Umbilical cord (tissue), 2 donors: ENCODE measurements around the gene ADM5. TPM values are rescaled to one million over a fixed set of nuclear protein-coding genes. Genes with fewer than 3 reads are reported as not detected.
A peak's percentile ranks its signal among the peaks of the same experiment; 100 is the strongest.
"Not testable (repeated sequence)": the region's sequence is repeated elsewhere in the genome, so short reads cannot be mapped to it uniquely, and the experiment has no call there.

Experiments
- DNase-seq: peaks from one replicate; pipeline ENCODE4 v3.0.0-alpha.2; 2015; ENCODE audit warnings: low spot score
- total RNA-seq: library from RNA; depleted of rRNA; stranded (reverse); fragments of >200 nt; gene quantifications from one replicate; pipeline ENCODE4 v1.2.3, GENCODE V29; 2014; ENCODE audit warnings: low replicate concordance; ENCODE audit not compliant: insufficient read depth

Gene ADM5
- total RNA-seq, 1 donor from 2014 or later, result 1.9 TPM

DNA sequence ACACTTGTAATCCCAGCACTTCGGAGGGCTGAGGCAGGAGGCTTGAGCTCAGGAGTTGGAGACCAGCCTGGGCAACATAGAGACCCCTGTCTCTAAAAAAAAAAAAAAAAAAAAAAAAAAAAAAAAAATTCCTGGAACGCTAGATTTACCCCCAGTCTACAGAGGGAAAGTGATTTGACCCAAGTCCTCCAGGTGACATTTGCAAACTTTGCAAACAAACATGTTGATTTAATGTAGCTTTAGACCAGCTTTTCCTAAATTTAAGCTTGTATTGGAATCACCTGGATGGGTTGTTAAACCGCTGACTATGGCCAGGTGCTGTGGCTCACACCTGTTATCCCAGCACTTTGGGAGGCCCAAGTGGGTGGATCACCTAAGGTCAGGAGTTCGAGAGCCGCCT is 10.0 kb downstream of the ADM5 start:
- DNase-seq, result no peak

DNA sequence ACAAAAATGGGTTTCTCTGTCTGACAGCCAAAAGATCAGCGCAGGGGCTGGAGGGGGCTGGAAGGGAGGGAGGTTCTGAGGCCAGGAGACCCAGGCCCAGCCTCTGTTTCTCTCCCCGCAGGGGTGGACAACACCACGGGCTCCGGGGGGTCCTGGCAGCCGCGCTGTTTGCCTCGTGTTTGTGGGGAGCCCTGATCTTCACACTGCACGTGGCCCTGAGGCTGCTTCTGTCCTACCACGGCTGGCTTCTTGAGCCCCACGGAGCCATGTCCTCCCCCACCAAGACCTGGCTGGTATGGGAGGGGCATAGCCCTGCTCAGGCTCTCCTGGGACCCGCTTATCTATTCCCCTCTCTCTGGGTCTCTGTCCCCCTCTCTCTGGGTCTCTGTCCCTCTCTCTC is 11.2 kb downstream of the ADM5 start:
- DNase-seq, result no peak

DNA sequence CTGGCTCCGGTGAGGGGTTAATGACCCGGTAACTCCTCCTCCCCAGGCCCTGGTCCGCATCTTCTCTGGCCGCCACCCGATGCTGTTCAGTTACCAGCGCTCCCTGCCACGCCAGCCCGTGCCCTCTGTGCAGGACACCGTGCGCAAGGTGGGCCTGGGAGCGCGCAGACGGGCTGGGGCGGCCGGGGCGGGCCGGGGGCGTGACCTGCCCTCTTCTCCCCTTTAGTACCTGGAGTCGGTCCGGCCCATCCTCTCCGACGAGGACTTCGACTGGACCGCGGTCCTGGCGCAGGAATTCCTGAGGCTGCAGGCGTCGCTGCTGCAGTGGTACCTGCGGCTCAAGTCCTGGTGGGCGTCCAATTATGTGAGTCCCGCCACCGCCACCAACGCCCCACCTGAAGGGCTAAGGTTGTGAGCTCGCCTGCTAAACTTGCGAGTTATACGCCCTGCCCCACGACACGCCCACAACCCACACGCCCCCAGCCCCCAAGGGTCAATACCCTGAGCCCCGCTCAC is 11.9 kb downstream of the ADM5 start:
- DNase-seq, result no peak

DNA sequence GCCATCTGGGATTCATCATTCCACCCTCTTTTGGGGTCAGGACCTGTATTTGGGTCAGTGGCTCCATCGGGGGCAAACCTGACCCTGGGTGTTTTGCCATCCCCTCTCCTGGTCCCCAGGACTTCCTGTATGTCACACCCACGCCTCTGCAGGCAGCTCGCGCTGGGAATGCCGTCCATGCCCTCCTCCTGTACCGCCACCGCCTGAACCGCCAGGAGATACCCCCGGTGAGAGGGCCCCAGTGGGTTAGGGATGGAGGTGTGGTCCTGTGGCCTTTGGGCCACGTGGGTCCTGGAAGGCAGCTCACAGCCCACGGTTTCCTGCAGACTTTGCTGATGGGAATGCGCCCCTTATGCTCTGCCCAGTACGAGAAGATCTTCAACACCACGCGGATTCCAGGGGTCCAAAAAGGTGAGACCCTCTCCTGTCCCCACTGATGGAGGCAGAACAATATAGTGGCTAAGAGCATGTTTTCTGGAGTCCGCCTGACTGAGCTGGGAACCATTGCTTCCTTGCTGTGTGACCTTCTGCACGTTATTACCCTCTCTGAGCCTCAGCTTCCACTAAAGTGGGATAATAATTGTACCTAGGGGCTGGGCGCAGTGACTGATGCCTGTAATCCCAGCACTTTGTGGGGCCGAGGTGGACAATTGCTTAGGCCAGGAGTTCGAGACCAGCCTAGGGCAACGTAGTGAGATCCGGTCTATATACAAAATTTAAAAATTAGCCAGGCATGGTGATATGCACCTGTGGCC is 15.7 kb downstream of the ADM5 start:
- no peak for DNase-seq

DNA sequence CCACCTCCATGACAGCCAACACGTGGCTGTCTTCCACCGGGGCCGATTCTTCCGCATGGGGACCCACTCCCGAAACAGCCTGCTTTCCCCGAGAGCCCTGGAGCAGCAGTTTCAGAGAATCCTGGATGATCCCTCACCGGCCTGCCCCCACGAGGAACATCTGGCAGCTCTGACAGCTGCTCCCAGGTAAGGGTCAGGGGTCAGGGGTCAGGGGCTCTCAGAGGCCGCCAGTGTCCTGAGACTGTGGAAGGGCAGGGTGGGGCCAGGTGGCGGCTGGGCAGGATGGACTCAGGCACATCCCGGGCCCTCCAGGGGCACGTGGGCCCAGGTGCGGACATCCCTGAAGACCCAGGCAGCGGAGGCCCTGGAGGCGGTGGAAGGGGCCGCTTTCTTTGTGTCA is 16.5 kb downstream of the ADM5 start:
- no peak for DNase-seq

DNA sequence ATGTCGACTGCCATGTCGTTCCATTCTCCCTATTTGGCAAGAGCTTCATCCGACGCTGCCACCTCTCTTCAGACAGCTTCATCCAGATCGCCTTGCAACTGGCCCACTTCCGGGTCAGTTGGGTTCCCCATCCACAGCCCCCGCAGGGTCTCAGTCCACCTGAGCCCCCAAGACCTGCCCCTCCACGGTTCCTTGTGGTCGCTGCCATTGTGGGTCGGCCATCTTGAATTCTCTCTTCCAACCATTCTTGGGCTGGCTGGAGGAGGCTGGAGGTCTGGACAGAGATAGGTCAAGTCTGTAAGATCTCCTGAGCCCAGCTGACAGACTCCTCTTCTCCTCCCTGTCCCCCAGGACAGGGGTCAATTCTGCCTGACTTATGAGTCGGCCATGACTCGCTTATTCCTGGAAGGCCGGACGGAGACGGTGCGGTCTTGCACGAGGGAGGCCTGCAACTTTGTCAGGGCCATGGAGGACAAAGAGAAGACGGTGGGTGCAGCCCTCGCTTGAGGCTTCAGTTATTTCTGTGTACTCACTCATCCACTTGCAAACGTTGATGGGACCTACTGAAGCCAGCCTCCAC is 21.1 kb downstream of the ADM5 start:
- DNase-seq, result no peak

DNA sequence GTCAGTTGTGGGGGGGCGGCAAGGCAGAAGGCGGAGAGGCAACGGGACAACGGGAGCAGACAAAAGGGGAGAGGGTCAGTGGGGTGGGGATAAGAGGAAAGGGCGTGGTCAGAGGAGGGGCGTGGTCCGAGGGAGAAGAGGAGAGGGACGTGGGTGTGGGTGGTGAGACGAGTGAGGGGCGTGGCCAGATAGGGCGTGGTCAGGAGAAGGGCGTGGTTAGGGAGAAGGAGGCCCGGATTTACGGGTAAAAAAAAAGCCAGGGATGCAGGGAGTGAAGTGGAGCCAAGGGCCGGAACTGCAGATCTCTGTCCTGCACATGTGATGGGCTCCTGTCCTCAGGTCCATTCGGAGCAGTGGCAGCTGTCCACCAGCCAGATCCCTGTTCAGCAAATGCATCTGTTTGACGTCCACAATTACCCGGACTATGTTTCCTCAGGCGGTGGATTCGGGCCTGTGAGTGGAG is 23.0 kb downstream of the ADM5 start:
- DNase-seq, result no peak

DNA sequence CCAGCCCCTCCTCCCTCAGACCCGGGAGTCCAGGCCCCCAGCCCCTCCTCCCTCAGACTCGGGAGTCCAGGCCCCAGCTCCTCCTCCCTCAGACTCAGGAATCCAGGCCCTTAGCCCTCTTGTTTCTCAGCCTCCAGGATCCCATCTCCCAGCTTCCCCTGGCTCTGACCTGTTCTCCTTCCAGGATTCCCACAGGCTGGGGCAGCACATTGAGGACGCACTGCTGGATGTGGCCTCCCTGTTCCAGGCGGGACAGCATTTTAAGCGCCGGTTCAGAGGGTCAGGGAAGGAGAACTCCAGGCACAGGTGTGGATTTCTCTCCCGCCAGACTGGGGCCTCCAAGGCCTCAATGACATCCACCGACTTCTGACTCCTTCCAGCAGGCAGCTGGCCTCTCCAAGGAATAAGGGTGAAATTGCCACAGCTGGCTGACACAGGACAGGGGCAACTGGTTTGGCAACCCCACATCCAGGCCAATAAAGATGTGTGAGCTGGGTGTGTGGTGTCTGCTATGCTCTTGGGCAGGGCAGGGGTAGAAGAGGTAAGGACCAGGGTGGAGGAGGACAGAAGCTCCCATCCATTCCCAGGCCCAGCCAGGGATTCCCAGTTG is 23.9 kb downstream of the ADM5 start:
- DNase-seq, result no peak

DNA sequence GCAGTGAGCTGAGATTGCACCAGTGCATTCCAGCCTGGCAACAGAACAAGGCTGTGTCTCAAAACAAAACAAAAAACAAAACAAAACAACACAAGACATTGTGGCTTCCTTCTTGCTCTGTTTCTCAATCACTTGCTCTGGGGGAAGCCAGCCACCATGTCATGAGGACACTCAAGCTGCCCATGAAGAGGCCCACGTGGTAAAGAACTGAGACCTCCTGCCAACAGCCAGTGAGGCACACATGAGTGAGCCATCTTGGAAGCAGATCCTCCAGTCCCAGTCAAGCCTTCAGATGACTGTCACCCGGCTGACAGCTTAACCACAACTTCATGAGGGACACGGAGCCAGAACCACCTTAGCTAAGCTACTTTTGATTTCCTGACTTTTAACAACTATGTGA is 26.8 kb downstream of the ADM5 start:
- DNase-seq, result no peak

DNA sequence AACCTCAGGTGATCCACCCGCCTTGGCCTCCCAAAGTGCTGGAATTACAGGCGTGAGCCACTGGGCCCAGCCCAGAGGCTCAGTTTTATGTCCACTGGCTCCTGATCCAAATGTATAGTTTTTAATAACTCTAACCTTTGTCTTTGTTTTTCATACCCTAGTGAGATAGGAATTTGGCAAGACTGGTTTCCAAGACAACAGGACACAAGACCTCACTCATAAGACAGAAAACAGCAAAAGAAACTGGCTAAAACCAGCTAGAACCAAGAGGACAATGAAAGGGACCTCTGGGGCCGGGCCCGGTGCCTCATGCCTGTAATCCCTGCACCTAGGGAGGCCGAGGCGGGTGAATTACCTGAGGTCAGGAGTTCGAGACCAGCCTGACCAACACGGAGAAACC is 29.1 kb downstream of the ADM5 start:
- peak; percentile 26 for DNase-seq

DNA sequence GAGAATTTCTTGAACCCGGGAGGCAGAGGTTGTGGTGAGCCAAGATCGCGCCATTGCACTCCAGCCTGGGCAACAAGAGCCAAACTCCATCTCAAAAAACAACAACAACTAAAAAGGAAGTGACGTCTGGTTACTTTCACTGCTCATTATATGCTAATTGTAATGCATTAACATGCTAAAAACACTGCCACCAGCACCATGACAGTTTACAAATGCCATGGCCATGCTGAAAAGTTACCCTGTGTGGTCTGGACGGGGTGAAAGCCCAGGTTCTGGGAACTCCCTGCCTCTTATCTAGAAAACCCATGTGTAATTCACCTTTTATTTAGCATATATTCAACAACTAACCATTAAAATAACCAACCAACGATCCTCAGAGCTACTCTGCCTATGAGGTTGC is 29.6 kb downstream of the ADM5 start:
- no peak for DNase-seq

DNA sequence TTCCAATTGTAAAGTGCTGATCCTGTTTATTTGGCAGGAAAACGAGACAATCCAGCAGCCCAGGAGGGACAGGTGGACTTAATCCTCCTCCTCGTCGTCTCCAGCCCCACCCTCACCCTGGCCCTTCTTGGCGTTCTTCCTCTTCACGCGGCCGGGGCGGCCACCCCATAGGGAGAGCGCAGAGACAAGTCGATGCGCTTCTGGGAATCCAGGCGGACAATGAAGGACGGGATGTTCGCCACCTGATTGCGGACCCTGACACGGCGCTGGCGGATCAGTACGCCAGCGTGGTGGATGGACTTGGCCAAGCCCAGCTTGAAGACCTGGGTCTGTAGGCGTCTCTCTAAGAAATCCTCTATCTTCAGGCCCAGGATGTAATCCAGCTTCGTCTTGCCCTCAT is 30.0 kb downstream of the ADM5 start:
- DNase-seq, result not testable (repeated sequence)

DNA sequence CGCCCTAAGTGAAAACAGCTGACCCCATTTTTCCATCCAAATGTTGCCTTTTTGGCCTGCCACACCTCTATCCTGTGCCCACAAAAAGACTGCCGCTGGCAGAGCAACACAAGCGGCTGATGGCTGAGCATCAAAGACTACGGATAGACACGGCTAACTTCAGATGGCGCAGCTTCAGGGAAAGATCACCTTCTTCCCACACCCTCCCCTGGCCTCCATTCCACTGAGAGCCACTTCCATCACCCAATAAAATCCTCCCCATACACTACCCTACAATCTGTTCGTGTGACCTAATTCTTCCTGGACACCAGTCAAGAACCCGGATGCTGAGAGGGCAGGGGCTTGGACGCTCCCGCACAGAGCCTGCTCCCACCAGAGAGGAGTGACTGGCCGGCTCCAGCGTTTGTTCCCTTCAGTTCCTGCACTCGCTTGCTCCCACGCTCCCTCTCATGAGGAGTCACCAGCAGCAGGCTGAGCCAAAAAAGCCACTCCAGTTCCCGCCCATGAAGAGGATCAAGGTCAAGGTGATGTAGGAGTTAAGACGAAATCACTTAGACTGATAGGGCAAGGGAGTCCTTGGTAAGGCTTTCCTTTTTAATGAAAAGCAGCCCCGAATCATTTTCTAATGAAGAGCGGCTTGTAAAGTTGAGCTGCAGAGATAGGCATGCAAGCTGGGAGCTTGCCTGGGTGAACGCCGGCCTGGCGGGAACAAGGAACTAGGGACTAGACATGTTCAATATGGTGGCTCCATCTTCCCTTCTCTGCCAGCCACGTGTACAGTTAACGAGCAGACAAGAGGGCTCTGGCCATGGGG is 38.0 kb downstream of the ADM5 start:
- DNase-seq, result peak; percentile 85

DNA sequence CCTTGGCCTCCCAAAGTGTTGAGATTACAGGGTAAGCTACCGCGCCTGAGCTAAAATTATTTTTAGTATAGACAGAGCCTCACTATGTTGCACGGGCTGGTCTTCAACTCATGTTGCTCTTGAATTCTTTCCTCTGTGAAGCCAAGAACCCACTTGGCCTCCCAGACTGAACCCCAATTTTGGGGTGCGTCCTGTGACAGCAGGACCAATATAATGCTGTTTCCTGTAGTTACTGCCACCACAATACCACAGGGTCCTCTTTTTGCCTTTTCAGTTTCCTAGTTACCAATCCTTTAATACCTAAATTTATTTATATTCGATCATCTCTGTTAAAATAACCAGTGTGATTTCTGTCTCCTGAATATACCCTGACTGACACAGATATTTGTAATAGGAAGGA is 40.8 kb downstream of the ADM5 start:
- no peak for DNase-seq

DNA sequence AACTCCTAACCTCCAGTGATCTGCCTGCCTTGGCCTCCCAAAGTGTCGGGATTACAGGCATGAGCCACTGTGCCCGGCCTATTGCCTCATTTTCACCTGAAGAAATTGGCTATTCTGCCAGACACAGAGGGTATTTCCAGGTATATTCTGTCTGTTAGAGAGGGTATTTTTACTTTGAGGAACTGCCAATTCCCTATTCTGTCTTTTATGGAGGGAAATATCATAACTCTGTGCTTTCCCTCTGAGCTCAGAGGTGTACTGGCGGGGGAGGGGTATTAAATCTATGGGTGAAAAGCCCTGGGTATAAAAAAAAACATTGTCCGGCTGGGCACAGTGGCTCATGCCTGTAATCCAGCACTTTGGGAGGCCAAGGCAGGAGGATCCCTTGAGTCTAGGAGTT is 48.9 kb downstream of the ADM5 start:
- DNase-seq, result no peak

DNA sequence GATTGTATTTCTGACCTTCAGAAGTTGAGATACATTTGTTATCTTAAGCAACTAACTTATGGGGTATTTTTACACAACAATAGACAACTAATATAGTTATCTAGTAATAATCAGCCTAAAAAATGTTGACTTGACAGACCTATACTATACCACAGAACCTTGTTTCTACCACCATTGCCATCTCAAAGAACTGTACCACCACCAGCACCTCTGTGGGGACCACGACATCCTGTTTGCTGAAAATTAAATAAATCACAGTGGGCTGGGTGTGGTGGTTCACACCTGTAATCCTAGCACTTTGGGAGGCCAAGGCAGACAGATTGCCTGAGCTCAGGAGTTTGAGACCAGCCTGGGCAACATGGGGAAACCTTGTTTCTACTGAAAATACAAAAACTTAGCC is 49.7 kb downstream of the ADM5 start:
- DNase-seq, result no peak

DNA sequence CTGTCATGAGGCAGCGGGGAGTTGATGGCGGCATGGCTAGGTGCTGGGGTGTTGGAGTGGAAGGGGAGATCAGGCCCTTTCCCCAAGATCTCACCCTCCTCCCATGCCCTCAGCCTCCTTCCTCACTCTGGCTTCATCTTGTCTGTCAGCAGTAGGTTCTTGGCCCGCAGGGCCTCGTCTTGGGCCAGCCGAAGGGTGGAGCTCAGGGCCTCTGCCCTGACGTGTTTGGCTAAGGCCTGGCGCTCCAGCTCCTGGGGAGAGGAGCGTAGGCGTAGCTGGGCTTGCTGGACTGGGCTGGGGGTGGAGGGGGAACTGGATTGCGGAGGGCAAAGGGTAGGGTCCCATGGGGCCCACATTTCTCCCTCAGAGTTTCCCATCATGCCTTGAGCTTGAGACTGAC is 50.5 kb downstream of the ADM5 start:
- DNase-seq, result no peak

Other genes with a start within 250 kb of the ADM5 start
- 0.72 TPM for gene SLC17A7, start 248.1 kb upstream of the ADM5 start, total RNA-seq
- gene PIH1D1, start 237.8 kb upstream of the ADM5 start, total RNA-seq, result 61.9 TPM
- gene ALDH16A1, start 236.4 kb upstream of the ADM5 start, total RNA-seq, result 18.3 TPM
- gene FLT3LG, start 215.4 kb upstream of the ADM5 start, total RNA-seq, result 1.9 TPM
- gene RPL13A, start 202.0 kb upstream of the ADM5 start, total RNA-seq, result 1,894 TPM
- gene RPS11, start 193.2 kb upstream of the ADM5 start, total RNA-seq, result 4,623 TPM
- 121 TPM for gene FCGRT, start 176.9 kb upstream of the ADM5 start, total RNA-seq
- gene RCN3, start 161.6 kb upstream of the ADM5 start, total RNA-seq, result 136 TPM
- 52.0 TPM for gene NOSIP, start 109.0 kb upstream of the ADM5 start, total RNA-seq
- not detected for gene PRRG2, start 108.3 kb upstream of the ADM5 start, total RNA-seq
- 1.9 TPM for gene PRR12, start 98.4 kb upstream of the ADM5 start, total RNA-seq
- 43.6 TPM for gene RRAS, start 49.5 kb upstream of the ADM5 start, total RNA-seq
- gene SCAF1, start 47.4 kb upstream of the ADM5 start, total RNA-seq, result 7.9 TPM
- 102 TPM for gene IRF3, start 23.7 kb upstream of the ADM5 start, total RNA-seq
- gene BCL2L12, start 23.7 kb upstream of the ADM5 start, total RNA-seq, result 0.96 TPM
- gene PRMT1, start 12.3 kb upstream of the ADM5 start, total RNA-seq, result 137 TPM
- gene CPT1C, start 1.5 kb downstream of the ADM5 start, total RNA-seq, result 4.3 TPM
- not detected for gene TSKS, start 73.7 kb downstream of the ADM5 start, total RNA-seq
- gene AP2A1, start 77.4 kb downstream of the ADM5 start, total RNA-seq, result 39.2 TPM
- 10.8 TPM for gene FUZ, start 123.7 kb downstream of the ADM5 start, total RNA-seq
- gene MED25, start 128.7 kb downstream of the ADM5 start, total RNA-seq, result 16.1 TPM
- gene PTOV1, start 161.6 kb downstream of the ADM5 start, total RNA-seq, result 63.6 TPM
- gene PNKP, start 178.0 kb downstream of the ADM5 start, total RNA-seq, result 31.5 TPM
- 9.1 TPM for gene AKT1S1, start 187.8 kb downstream of the ADM5 start, total RNA-seq
- gene TBC1D17, start 188.1 kb downstream of the ADM5 start, total RNA-seq, result 4.1 TPM
- gene IL4I1, start 207.3 kb downstream of the ADM5 start, total RNA-seq, result 1.4 TPM
- 2.6 TPM for gene ATF5, start 239.6 kb downstream of the ADM5 start, total RNA-seq
- 15.4 TPM for gene NUP62, start 239.9 kb downstream of the ADM5 start, total RNA-seq